ENCODE results near the gene LAP3. TPM values are rescaled to one million over a fixed set of nuclear protein-coding genes. Genes with fewer than 3 reads are reported as not detected.

The LAP3 gene
- total and polyA plus RNA-seq, 7 donors: 37.1 to 126 (median 60.3) TPM

DNA sequence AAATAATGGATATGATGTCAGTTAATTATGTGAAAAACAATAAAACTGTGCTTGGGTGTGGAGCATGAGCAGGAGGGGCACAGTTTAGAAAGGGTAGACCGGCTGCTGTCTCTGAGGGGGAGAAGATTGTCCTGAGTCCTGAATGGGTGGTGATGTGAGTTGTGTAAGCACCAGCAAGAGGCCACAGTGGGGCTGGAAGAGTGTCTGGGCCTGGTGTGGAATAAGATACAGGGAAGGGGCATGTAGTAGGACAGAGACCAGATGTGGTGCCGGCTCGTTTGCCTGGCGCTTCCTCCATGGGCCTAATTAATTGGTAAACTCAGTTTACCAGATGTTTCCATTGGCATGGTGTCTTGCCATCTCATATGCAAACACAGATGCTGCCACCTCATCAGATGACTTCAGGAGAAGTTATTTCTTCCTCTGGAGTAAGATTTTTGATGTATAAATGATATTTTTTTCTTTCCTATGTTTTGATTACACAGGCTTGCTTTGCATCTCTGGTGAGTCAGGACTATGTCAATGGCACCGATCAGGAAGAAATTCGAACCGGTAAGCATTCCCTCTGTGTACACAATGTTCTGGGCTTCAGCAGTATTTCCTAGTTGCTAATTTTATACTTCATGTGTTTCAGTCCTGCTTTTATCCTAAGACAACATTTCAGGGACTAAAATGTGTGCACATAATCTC is 42.6 kb downstream of the LAP3 start:
- Histone ChIP-seq H3K27me3 (no peaks in the 10 kb centered on the region), H3K4me3 (no peak overlapping the region), H3K36me3 (peaks cover 18 to 78% (median 38%) of the 10 kb centered on the region in 4 donors), H3K27ac (no peak overlapping the region), H3K4me1 (peaks cover 0 to 44% (median 41%) of the 10 kb centered on the region in 4 donors), H3K9me3 (no peaks in the 10 kb centered on the region)
- intact Hi-C loops (cut with DNase I): loop anchor here (5.0 kb wide), 1 partner anchor 188 kb away; no protein-coding TSS in a partner anchor
- 74 to 87% methylated on average over 7 of the region's 7 CpGs for WGBS, 2 donors
- DNase-seq: no peak
- TF ChIP-seq POLR2A (IDR thresholded peaks at IDR 0.05) (no peak), POLR2AphosphoS5 (IDR thresholded peaks at IDR 0.05) (no peak), EP300 (IDR thresholded peaks at IDR 0.05) (no peak)
- TF ChIP-seq, protein P1, sequence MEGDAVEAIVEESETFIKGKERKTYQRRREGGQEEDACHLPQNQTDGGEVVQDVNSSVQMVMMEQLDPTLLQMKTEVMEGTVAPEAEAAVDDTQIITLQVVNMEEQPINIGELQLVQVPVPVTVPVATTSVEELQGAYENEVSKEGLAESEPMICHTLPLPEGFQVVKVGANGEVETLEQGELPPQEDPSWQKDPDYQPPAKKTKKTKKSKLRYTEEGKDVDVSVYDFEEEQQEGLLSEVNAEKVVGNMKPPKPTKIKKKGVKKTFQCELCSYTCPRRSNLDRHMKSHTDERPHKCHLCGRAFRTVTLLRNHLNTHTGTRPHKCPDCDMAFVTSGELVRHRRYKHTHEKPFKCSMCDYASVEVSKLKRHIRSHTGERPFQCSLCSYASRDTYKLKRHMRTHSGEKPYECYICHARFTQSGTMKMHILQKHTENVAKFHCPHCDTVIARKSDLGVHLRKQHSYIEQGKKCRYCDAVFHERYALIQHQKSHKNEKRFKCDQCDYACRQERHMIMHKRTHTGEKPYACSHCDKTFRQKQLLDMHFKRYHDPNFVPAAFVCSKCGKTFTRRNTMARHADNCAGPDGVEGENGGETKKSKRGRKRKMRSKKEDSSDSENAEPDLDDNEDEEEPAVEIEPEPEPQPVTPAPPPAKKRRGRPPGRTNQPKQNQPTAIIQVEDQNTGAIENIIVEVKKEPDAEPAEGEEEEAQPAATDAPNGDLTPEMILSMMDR (IDR thresholded peaks at IDR 0.05): no peak

DNA sequence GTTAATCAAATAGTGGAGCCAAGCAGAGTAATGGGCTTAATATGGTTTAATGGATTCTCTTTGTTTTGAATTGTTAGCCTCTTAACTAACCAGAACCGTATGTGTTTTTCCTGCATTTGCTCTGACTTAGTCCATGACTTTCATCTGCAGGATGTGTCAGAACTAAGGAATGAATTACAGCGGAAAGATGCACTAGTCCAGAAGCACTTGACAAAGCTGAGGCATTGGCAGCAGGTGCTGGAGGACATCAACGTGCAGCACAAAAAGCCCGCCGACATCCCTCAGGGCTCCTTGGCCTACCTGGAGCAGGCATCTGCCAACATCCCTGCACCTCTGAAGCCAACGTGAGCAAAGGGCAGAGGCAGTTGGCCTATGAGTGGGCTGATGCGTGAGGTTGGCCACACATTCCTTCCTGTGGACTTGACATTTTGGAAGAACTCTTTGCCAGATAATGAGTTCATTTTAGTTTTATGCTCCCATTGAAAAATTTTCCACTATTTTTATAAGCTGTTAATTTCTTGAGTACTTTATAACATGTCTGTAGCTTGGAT is 46.5 kb downstream of the LAP3 start:
- no peak for DNase-seq
- no peak overlapping the region for H3K4me3 ChIP-seq
- 92 to 93% methylated on average over 7 of the region's 7 CpGs for WGBS, 2 donors

DNA sequence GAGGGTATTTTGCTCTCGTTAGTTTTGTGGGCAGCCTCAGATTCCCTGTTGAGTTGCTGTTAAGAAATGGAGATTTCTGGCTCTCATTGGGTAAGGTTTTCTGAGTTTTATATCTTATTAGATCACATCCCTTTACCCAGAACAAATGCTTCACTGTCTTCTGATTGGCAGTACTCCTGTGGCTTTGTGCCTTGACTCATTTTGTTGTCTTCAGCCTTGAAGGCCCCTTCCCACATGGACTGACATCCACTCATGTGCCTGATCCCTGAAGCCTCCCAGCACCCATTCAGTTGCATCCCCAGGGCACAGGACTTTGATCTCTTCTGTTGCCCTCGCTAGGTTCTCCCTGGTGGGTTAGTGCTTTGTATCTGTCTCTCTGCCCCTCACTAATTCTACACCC is 47.8 kb downstream of the LAP3 start:
- TF ChIP-seq EP300 (IDR thresholded peaks at IDR 0.05) (no peak), POLR2AphosphoS5 (IDR thresholded peaks at IDR 0.05) (no peak)
- H3K36me3 ChIP-seq: peaks cover 33 to 100% (median 74%) of the 10 kb centered on the region in 4 donors
- WGBS, 2 donors: 85 to 86% methylated on average over 2 of the region's 2 CpGs
- no peak overlapping the region for H3K4me3 ChIP-seq
- peaks cover 0 to under 1% (median under 1%) of the 10 kb centered on the region in 4 donors for H3K4me1 ChIP-seq
- no peaks in the 10 kb centered on the region for H3K9me3 ChIP-seq
- intact Hi-C loops (cut with DNase I): no loop called here
- no peak overlapping the region for H3K27ac ChIP-seq
- no peaks in the 10 kb centered on the region for H3K27me3 ChIP-seq
- no peak for DNase-seq

More for the DNA sequence above, 46.5 kb downstream of the LAP3 start:
- Histone ChIP-seq H3K27ac (no peak overlapping the region), H3K36me3 (peaks cover 33 to 98% (median 71%) of the 10 kb centered on the region in 4 donors), H3K27me3 (no peaks in the 10 kb centered on the region), H3K9me3 (no peaks in the 10 kb centered on the region), H3K4me1 (peaks cover 0 to 13% (median 12%) of the 10 kb centered on the region in 4 donors)
- no peak for TF ChIP-seq POLR2AphosphoS5 (IDR thresholded peaks at IDR 0.05)
- TF ChIP-seq, protein P1 (IDR thresholded peaks at IDR 0.05): no peak
- no peak for TF ChIP-seq POLR2A (IDR thresholded peaks at IDR 0.05)
- TF ChIP-seq EP300 (IDR thresholded peaks at IDR 0.05): no peak
- intact Hi-C loops (cut with DNase I): no loop called here

DNA sequence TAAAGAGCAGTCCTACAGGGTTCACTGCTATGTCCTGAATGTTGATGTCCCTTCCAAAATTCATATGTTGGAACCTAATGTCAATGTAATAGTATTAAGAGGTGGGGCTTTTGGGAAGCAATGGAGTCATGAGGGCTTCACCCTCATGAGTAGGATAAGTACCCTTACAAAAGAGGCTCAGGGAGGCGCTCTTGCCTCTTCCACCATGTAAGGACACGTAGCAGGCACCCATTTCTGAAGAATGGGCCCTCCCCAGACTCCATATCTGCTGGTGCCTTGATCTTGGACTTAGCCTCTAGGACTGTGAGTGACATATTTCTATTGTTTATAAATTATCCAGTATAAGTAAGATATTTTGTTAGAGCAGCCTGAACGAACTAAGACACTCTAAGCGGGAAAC is 53.2 kb downstream of the LAP3 start:
- intact Hi-C loops (cut with DNase I): no loop called here
- H3K36me3 ChIP-seq: peaks cover 11 to 100% (median 52%) of the 10 kb centered on the region in 4 donors
- no peak for DNase-seq
- TF ChIP-seq POLR2A (IDR thresholded peaks at IDR 0.05) (no peak), POLR2AphosphoS5 (IDR thresholded peaks at IDR 0.05) (no peak), EP300 (IDR thresholded peaks at IDR 0.05) (no peak)
- TF ChIP-seq, protein P1 (IDR thresholded peaks at IDR 0.05): no peak
- H3K27me3 ChIP-seq: no peaks in the 10 kb centered on the region
- H3K4me1 ChIP-seq: no peaks in the 10 kb centered on the region
- no peak overlapping the region for H3K4me3 ChIP-seq
- no peaks in the 10 kb centered on the region for H3K9me3 ChIP-seq
- no peak overlapping the region for H3K27ac ChIP-seq
- WGBS, 2 donors: 94 to 96% methylated on average over 4 of the region's 4 CpGs

DNA sequence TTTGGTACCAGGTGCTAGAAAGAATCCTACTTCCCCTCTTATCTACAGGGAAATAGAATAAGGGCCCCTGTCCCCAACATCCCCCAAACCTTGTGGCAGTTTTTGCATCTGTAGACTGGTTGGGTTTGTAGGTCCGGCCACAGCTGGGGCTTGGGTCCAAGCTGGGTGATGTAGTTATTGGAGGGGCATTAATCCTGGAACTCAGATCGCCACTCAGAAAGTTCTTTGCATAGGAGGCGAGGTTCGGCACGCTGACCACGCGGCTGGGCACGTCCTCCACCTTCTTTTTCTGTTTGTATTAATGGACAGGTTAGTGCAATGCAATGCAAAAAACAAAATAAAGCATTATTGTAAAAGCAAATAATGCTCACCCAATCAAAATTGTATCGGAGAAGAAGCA is 56.6 kb downstream of the LAP3 start:
- no peak overlapping the region for H3K4me3 ChIP-seq
- TF ChIP-seq POLR2A (IDR thresholded peaks at IDR 0.05) (no peak), POLR2AphosphoS5 (IDR thresholded peaks at IDR 0.05) (no peak), EP300 (IDR thresholded peaks at IDR 0.05) (no peak)
- TF ChIP-seq, protein P1 (IDR thresholded peaks at IDR 0.05): no peak
- H3K27ac ChIP-seq: no peak overlapping the region
- no peak for DNase-seq
- 95 to 96% methylated on average over 9 of the region's 9 CpGs for WGBS, 2 donors
- intact Hi-C loops (cut with DNase I): no loop called here
- no peaks in the 10 kb centered on the region for H3K27me3 ChIP-seq
- H3K4me1 ChIP-seq: no peaks in the 10 kb centered on the region
- no peaks in the 10 kb centered on the region for H3K9me3 ChIP-seq
- H3K36me3 ChIP-seq: peaks cover 0 to 73% (median 23%) of the 10 kb centered on the region in 4 donors

Measured in sigmoid colon (tissue), 7 donors.